HFF-Myc (cell line): ENCODE results near the gene ZDHHC22.
A peak's percentile ranks its signal among the peaks of the same experiment; 100 is the strongest.

Experiments
- DNase-seq: peaks from one replicate; pipeline ENCODE4 v3.0.0-alpha.2; 2011; ENCODE audit warnings: low read depth; ENCODE audit errors: extremely low read depth
- H3K4me3 ChIP-seq: replicated peaks from 2 replicates; pipeline ENCODE4 v1.5.1; 2011; ENCODE audit warnings: low read depth, mild to moderate bottlenecking, control low read depth, low read length
- CTCF ChIP-seq: IDR thresholded peaks from 2 replicates; pipeline ENCODE4 v1.5.1; 2012; ENCODE audit warnings: mild to moderate bottlenecking, low read depth, low read length, control low read depth; ENCODE audit errors: missing control alignments

ZDHHC22 gene

GRCh38 chr14:77141214-77142004 is at the start of gene ZDHHC22:
ZDHHC22 (minus strand) TSS chr14:77141791; CDS start chr14:77139738, 2,053 bp downstream.
- TF ChIP-seq CTCF = peak; percentile 16
- H3K4me3 ChIP-seq = peak within 1 kb of the TSS; percentile 8
- DNase-seq = no peak

GRCh38 chr14:77190977-77191376 is 49.4 kb upstream of the ZDHHC22 start:
- no peak for DNase-seq
- no peak for TF ChIP-seq CTCF

GRCh38 chr14:77189479-77189878 is 47.9 kb upstream of the ZDHHC22 start:
- no peak for DNase-seq
- no peak overlapping the region for H3K4me3 ChIP-seq

More at GRCh38 chr14:77190977-77191376, 49.4 kb upstream of the ZDHHC22 start:
- H3K4me3 ChIP-seq = no peak overlapping the region

GRCh38 chr14:77187649-77188012 is 46.0 kb upstream of the ZDHHC22 start:
- DNase-seq = no peak
- H3K4me3 ChIP-seq = no peak overlapping the region
- no peak for TF ChIP-seq CTCF

More at GRCh38 chr14:77189479-77189878, 47.9 kb upstream of the ZDHHC22 start:
- no peak for TF ChIP-seq CTCF

- DNase-seq = no peak
- no peak for TF ChIP-seq CTCF
- H3K4me3 ChIP-seq = no peak overlapping the region
Measured at GRCh38 chr14:77186911-77187648, 45.5 kb upstream of the ZDHHC22 start.

- no peak for TF ChIP-seq CTCF
- H3K4me3 ChIP-seq = no peak overlapping the region
- no peak for DNase-seq
Measured at GRCh38 chr14:77185093-77185465, 43.5 kb upstream of the ZDHHC22 start.
